Measurements from ENCODE around the gene TMEM51.

The TMEM51 gene

DNA sequence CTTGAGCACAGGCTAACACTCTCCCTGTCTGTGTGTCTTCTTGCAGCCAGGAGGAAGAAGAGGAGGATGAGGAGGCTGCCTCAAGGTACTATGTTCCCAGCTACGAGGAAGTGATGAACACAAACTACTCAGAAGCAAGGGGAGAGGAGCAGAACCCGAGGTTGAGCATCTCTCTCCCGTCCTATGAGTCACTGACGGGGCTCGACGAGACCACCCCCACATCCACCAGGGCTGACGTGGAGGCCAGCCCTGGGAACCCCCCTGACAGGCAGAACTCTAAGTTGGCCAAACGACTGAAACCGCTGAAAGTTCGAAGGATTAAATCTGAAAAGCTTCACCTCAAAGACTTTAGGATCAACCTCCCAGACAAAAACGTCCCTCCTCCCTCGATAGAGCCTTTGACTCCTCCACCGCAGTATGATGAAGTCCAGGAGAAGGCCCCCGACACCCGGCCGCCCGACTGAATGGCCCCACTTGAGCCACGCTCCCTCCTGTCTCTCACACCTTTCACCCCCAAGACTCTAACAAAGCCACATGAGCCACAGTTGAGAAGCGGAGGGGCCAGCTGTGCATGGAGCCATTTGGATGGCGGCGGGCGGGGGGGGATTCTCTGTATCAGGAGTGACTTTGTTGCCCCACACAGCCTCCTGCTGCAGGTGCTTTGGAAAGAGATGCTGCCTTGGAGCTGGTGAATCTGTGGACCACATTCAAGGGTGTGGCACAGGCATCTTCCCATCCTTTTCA, 65.9 kb downstream of the TMEM51 start:
- no peak for DNase-seq

DNA sequence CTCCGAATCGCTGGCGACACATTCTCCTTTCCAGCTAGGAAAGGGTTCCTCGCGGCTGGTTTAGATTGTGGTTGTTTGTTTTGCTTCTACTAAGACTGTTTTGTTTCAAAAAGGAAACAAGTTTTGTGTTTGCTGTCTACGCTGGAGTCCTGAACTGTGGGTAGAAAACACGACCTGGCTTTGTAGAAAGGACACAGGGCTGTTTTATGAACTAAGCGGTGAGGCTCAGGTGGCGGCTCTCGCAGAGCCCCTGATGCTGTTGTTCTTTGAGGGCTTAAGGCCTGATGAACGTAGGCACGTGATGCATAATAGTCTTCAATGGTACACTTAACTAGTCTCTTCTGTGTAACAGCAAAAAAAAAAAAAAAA, 66.5 kb downstream of the TMEM51 start:
- DNase-seq = no peak

DNA sequence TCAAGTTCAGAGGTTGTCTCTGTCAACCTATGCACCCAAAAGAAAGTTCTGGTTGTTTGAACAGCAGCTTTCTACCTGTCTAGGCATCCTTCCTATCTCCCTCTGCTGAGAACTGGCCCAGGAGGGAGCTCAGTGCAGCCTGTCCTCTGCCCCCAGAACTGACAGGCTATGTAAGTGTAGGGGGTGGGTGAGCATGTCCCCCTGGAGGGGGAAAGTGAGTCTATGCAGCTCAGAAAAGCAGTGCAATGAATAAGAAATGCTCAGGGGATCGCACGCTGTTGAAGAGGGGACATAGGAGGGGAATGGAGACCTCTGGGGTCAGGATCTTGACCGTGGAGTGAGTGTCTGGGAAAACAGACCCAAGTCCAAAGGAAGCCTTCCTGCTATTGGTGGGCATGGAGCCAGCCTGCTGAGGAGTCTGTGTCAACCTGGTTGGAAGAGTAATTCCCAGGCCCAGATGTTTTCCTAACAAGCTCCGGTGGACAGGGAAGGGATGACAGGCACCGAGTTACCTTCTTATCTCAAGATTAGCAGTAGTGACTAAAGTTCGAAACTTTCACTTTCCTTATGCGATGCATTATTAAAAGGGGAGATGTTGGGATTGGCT, 67.4 kb downstream of the TMEM51 start:
- DNase-seq = no peak

DNA sequence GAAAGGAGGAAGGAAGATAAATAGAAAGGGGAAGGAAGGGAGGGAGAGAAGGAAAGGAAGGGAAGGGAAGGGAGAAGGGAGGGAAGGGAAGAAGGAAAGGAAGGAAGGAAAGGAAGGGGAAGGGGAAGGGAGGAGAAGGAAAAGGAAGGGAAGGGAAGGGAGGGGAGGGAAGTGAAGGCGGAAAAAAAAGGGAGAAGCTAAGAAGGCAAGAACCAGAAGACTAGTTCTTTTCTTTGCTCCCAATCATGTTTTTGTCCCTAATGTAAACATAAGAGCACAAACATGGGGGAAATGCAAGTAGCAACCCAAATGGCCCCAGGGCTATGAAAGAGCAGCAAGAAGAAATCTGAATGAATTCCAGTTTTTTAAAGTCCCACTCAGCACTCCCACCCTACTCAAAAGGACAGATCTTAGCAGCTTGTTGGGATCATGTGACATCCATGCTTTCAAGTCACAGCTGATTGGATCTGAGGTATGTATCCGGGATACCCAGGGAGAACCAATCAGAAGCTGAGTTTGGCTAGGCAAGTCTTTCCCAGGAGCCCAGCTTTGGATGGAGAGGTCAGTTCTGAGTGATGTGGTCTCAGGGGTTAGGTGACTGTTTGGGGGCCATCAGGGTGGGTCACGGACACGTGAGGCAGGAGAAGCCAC, 69.2 kb downstream of the TMEM51 start:
- no peak for DNase-seq

DNA sequence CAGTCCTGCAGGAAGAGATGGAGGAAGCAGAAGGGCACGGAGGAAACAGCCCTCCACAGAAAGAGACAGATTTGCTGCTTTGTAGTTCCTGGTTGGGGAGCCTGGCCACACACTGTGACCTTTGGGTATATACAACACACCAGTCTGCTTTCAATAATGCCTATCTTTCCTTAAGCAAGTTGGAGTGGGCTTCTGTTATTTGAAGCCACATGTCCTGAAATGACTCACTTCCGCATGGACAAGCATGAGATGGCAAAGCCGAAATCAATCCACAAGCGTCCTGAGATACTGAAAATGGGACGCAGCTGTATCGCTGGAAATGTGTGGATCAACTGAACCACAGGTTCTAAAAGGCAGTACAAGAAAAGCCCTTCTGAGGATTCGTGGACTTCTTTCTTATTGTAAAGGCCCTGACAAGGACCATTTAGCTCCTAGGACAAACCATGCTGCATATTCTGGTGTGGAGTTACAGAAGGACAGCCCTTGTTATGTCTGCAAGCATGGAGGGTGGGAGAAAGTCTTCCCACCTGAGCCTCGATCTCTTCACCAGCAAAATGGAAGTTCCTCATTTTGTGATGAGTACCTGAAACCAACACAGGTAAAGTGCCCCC, 70.8 kb downstream of the TMEM51 start:
- DNase-seq = no peak

DNA sequence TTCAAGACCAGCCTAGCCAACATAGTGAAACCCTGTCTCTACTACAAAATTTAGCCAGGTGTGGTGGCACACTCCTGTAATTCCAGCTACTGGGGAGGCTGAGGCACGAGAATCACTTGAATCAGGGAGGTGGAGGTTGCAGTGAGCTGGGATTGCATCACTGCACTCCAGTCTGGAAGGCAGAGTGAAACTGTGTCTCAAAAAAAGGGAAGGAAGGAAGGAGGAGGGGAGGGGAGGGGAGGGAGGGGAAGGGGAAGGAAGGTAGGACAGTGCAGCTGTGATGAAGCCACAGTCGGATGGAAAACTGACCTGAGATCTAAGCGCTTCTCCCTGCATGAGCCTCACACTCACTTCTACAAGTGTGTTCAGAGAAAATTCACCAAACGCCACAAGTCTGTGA, 71.4 kb downstream of the TMEM51 start:
- DNase-seq = no peak

DNA sequence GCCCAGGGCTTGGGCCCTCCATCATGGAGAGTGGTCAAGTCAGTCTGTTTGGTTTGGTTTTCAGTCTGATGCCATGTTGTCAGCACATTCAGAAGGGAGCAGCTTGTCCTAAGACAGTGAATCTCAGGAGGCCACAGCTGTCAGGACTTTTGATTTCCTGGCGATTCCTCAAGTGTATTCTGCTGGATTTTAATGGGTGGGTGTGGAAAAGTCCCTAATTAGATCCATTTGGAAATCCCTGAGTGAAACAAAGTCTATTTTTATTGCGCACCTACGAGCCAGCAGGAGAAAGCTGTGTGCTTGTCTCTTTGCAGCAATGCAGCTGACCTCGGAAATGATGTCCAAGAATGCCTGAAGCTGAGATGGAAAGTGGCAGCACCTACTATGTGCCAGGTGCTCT, 71.9 kb downstream of the TMEM51 start:
- no peak for DNase-seq

DNA sequence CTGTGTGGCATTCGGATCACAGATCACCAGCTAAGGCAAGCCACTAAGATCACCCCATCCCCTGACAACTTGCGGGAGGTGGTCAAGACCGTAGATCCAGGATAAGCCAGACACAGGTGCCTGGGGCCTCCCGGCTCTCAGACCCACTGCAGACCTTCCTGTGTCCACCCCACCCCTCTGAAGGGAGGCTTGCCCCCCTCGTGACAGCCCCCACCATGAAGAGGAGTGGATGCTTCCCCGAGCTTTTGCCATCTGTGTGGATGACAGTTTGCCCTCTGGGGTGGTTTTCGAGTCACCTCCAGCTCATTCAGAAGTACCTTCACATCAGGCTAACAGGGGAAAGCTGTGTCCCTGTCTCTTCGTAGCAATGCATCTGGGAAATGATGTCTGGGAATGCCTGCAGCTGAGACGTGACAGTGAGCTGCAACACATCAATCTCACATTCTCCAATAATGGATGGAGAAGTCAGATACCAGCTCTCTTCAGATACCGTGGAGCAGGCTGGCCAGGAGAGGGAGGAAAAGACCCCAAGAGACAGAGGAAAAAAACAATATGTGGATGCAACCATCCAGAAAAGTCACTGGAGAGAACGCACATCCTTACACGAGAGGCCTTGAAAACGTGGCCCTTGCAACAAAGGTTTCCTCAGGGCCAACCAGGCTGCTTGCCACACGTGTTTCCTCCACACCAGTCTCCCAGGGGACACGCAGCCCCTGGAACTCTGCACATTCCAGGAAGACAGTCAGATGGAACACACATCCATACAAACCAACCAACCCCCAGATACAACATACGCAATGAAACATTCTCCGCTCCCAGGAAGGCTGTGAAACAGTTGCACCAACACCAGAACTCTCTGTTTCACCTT, 73.1 kb downstream of the TMEM51 start:
- no peak for DNase-seq

DNA sequence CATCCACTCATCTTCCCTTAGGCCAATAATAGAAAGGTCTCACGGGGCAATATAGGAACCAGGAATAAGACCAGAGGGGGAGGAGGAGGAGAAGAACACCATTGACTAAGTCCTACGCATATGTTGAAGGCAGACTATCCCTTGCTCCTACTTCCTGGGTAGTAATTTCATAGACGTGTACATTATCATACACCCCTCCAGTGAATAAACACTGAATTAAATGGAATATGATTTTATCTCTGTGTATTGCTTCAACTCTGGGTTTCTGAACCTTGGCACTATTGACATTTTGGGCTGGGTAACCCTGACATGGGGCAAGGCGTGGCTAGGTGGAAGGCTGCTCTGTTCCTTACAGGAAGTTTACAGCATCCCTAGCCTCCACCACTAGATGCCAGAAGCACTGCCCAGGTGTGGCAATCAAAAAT, 76.2 kb downstream of the TMEM51 start:
- no peak for DNase-seq

DNA sequence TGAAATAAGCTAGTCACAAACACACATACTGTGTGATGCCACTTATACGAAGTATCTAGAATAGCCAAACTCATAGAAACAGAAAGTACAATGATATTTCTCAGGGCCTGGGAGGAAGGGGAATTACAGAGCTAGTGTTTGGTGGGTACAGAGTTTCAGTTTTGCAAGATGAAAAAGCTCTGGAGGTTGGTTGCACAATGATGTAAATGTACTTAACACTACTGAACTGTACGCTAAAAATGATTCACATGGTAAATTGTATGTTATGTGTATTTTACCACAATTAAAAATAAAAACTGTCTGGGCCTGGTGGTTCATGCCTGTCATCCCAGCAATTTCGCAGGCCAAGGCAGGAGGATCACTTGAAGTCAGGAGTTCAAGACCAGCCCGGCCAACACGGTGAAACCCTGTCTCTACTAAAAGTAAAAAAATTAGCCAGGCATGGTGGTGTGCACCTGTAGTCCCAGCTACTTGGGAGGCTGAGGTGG, 78.2 kb downstream of the TMEM51 start:
- DNase-seq = no peak

DNA sequence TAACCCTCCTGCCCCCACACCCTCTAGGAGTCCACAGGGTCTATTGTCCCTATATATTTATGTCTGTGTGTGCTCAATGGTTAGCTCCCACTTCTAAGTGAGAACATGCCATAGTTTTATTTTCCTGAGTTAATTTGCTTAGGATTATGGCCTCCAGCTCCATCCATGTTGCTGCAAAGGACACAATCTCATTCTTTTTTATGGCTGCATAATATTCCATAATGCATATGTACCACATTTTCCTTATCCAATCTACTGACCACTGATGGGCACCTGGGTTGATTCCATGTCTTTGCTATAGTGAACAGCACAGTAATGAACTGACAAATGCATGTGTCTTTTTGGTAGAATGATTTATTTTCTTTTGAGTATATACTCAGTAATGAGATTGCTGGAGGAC, 80.1 kb downstream of the TMEM51 start:
- DNase-seq = no peak

DNA sequence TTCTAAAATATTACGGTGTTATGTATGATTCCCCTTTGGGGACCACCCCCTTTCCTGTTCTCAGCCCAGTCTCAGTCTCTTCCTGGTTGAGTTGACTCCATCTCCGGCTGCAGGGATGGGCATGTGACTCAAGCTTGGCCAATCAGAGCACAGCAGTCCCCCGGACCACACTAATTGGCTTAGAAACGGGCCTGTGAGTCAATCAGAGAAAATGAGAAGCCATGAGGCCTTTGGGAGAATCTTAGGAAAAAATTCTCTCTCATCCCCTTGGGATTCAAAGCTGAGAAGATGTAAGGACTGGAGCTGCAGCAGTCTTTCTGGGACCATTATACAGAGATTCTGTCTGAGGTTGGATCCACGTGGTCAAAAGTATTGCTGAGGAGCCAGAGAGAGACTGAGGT, 82.8 kb downstream of the TMEM51 start:
- DNase-seq = no peak

DNA sequence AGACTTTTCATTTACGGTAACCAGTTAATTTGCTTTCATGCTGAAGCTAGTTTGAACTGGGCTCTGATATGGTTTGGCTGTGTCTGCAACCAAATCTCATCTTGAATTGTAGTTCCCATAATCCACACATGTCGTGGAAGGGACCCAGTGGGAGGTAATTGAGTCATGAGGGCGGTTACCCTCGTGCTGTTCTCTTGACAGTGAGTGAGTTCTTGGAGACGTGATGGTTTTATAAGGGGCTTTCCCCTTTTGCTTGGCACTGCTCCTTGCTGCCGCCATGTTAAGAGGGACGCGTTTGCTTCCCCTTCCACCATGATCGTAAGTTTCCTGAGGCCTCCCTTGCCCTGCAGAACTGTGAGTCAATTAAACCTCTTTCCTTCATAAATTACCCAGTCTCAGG, 83.2 kb downstream of the TMEM51 start:
- DNase-seq = no peak

DNA sequence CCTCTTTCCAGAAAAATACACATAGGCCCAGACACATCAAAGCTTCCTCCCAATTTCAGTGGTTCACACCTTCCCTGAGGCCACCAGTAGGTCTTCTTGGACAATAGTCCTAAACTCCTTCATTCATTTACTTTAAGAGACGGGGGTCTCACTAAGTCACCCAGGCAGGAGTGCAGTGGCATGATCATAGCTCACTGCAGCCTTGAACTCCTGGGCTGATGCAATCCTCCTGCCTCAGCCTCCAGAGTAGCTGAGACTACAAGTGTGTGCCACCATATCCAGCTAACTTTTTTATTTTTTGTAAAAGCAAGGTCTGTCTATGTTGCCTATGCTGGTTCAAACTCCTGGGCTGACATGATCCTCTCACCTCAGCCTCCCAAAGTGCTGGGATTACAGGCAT, 85.2 kb downstream of the TMEM51 start:
- no peak for DNase-seq

DNA sequence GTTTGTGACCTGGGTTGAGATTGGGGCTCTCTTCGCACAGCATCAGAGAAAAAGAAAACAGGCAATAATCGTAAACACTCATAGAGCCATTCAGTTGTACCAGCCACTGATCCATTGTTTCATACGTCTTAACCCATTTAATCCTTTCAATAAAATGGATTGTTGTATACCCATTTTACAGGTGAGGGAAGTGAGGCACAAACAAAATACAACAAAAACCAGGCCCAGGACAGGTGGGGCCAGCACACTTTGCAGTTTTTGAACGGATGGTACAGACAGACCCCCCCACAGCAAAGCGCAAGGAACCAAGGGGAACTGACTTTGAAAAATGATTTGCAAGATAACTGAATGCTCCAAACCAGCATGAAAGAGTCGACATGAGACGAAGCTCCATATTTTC, 89.2 kb downstream of the TMEM51 start:
- no peak for DNase-seq

DNA sequence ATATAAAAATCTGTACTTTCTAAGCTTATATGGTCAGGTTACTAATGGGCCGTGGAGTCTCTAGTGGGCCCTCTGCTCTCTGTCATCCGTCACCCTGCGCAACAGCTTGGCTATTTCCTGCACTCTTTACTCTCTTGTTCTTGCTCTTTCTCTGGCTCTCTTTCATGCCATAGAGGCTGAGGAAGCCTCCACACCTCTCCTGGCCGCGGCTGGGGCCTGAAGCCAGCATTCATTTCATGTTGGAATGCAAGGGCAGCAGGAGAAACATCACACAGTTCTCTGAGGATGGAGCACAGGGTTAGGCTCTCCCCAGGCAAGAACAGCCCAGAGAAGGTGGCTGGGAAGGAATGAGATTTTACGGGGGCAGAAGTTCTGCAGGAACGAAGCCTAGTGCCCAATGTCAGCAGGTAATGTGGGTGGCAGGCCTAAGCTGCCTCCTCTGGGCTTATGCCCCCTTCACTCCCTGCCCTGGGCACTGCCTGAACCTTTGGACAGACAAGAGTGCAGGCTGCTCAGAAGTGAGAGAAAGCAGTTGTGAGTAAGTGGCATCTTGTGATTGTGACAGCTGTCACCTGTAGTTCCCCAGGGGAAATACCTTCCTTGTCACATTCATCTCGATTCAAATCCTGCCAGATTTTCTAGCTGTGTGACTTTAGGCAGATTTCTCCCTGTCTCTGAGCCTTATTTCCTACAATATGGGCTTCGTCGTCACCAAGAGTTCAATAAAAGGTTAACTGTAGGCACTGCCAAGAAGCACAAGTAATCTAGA, 89.9 kb downstream of the TMEM51 start:
- no peak for DNase-seq

DNA sequence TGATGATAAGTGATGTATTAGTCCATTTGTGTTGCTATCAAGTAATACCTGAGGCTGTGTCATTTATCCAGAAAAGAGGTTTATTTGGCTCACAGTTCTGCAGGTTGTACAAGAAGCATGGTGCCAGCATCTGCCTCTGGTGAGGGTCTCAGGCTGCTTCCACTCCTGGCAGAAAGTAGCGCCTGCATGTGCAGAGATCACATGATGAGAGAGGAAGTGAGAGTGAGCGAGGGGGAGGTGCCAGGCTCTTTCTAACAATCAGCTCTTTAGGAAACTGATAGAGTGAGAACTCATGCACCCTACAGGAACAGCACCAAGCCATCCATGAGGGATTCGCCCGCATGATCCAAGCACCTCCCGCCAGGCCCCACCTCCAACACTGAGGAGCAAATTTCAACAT, 91.3 kb downstream of the TMEM51 start:
- DNase-seq = no peak

DNA sequence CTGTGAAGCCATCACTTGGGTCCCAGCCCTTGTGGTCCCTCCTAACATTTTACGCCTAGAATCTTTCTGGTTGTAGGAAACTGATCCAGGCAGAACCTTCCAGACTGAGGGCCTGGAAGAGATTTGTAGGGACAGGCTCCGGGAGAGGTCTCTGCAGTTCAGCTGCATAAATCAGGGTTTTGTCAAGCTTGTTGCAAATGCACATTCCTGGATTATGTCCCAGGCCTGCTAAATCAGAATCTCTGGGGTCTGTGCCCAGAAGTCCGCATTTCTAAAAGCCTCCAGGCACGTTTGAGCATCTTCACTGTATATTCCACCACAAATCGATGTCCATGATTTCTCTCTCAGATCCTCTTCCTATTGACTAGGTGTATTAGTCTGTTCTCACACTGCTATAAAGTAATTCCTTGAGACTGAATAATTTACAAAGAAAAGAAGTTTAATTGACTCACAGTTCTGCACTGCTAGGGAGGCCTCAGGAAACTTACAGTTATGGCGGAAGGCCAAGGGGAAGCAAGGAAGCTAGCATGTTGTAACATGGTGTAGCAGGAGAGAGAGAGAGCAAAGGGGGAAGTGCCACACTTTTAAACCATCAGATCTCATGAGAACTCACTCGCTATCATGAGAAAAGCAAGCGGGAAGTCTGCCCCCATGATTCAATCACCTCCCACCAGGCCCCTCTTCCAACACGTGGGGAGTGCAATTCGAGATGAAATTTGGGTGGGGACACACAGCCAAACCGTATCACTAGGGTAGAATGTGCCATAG, 92.2 kb downstream of the TMEM51 start:
- no peak for DNase-seq

DNA sequence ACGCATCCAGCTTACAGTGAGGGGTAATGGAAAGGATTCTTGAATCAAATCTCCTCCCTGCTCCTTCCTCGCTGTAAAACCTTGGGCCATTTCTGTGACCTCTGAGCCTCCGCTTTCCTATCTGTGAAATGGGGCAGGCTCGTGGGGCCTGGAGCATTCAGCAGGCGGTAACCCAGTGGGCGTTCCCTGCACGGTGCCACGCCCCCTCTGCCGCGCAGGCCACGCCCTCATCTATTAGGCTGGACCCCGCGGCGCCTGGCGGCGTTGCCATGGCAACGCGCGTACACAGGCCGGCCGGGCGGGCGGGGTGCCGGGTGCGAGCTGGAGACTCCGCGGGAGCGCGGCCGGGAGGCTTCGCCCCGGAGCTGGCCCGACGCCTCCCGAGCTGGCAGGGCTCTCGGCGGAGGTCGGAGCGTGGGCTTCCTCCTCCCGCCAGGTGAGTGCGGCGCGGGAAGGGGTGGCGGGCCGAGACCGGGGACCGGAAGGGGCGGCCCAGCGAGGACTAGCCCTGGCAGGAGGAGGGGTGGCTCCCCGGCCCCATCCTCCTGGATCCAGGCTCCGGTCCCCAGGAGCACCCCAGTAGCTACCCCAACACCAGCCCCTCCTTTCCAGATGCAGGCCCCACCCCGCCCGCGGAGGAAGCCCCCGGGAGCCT, 93.5 kb downstream of the TMEM51 start, which contains the start of gene FHAD1:
Gene FHAD1 (plus strand): TSS at position 264 of the 655 bp plus-strand sequence. CDS start 4,562 bp downstream, outside the sequence.
- DNase-seq = no peak

DNA sequence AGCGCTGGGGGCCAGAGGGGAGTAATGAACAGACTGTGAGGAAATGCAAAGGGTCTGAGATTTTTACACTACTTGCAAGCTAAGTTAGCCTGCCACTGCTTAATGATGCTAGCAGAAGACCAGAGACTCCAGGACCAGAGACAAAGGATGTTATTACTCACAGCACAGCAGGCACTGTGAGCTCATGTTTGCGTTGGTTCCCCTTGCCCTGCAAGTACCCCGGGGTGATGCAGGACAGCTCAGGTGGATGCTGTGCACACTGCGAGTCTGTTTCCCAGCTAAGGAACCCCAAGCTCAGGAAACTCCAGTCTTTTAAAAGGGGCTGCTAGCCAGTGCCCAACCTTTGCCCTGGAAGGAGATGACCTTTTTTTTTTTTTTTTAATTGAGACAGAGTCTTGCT, 94.7 kb downstream of the TMEM51 start:
- no peak for DNase-seq

DNA sequence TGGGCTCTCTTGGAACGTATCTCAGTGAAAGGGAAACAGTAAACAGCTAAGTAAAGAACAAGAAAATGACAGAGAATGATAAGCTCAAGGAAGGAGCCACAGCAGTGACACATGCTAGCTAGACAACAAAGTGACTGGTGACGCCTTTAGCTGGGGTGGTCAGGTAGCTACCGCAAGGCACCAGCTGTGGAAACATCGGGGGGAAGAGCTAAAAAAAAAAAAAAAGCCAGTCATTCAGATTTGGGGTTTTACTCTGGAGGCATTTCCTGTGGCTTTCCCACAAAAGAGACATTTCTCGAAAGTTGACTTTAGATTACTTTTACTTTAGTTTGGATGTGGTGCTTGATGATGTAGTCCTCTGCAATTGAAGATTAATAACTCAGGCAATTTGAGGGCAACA, 95.5 kb downstream of the TMEM51 start:
- DNase-seq = no peak
